H9 (cell line): ENCODE results near the gene KIF18B. TPM values are rescaled to one million over a fixed set of nuclear protein-coding genes. Genes with fewer than 3 reads are reported as not detected.

Experiments used
- DNase-seq: peaks from one replicate; pipeline ENCODE4 v3.0.0-alpha.2; 2017
- H2AFZ ChIP-seq: one replicate; pipeline ENCODE4 v1.6.1; 2013; ENCODE audit warnings: mild to moderate bottlenecking, low read length, control low read depth, moderate library complexity
- H2AK5ac ChIP-seq: 2 replicates; pipeline ENCODE4 v1.6.1; 2013; ENCODE audit warnings: low read length, control low read depth, mixed read lengths; ENCODE audit not compliant: insufficient read length
- H2BK120ac ChIP-seq: one replicate; pipeline ENCODE4 v1.6.1; 2013; ENCODE audit warnings: low read depth, mild to moderate bottlenecking, low read length, control low read depth, inconsistent platforms; ENCODE audit not compliant: poor library complexity, severe bottlenecking
- H2BK12ac ChIP-seq: 2 replicates; pipeline ENCODE4 v1.6.1; 2013; ENCODE audit warnings: low read length, control low read depth, mixed read lengths, low read depth; ENCODE audit not compliant: insufficient read length
- H2BK15ac ChIP-seq: 2 replicates; pipeline ENCODE4 v1.6.1; 2013; ENCODE audit warnings: low read depth, low read length, control low read depth
- H2BK20ac ChIP-seq: one replicate; pipeline ENCODE4 v1.6.1; 2013; ENCODE audit warnings: low read depth, mild to moderate bottlenecking, low read length, control low read depth, inconsistent platforms; ENCODE audit not compliant: poor library complexity, severe bottlenecking
- H2BK5ac ChIP-seq: 2 replicates; pipeline ENCODE4 v1.6.1; 2013; ENCODE audit warnings: low read length, control low read depth, mixed read lengths; ENCODE audit not compliant: insufficient read length
- H3K14ac ChIP-seq: 2 replicates; pipeline ENCODE4 v1.6.1; 2013; ENCODE audit warnings: low read length, control low read depth; ENCODE audit not compliant: insufficient read depth
- H3K18ac ChIP-seq: 2 replicates; pipeline ENCODE4 v1.6.1; 2013; ENCODE audit warnings: low read depth, mild to moderate bottlenecking, mixed read lengths, low read length, control low read depth; ENCODE audit not compliant: insufficient read length
- H3K23ac ChIP-seq: 2 replicates; pipeline ENCODE4 v1.6.1; 2013; ENCODE audit warnings: low read length, control low read depth, mixed read lengths, low read depth; ENCODE audit not compliant: insufficient read length
- H3K23me2 ChIP-seq: 2 replicates; pipeline ENCODE4 v1.6.1; 2013; ENCODE audit warnings: low read depth, mild to moderate bottlenecking, mixed read lengths, low read length, control low read depth; ENCODE audit not compliant: insufficient read length, poor library complexity, severe bottlenecking
- H3K27ac ChIP-seq: 2 replicates; pipeline ENCODE4 v1.5.1; 2013; ENCODE audit warnings: low read length, control low read depth, mixed read lengths, low read depth; ENCODE audit not compliant: insufficient read length
- H3K27me3 ChIP-seq: 2 replicates; pipeline ENCODE4 v1.6.1; 2013; ENCODE audit warnings: low read length, control low read depth, inconsistent platforms; ENCODE audit not compliant: insufficient read depth
- H3K4ac ChIP-seq: 2 replicates; pipeline ENCODE4 v1.6.1; 2013; ENCODE audit warnings: low read depth, mild to moderate bottlenecking, control low read depth, inconsistent platforms, low read length, moderate library complexity
- H3K4me1 ChIP-seq: 2 replicates; pipeline ENCODE4 v1.6.1; 2013; ENCODE audit warnings: low read length, control low read depth, inconsistent platforms; ENCODE audit not compliant: insufficient read depth
- H3K4me2 ChIP-seq: 2 replicates; pipeline ENCODE4 v1.6.1; 2013; ENCODE audit warnings: low read length, control low read depth, mixed read lengths; ENCODE audit not compliant: insufficient read length, insufficient read depth
- H3K56ac ChIP-seq: 2 replicates; pipeline ENCODE4 v1.6.1; 2013; ENCODE audit warnings: low read depth, mild to moderate bottlenecking, mixed read lengths, low read length, control low read depth; ENCODE audit not compliant: insufficient read length
- H3K79me1 ChIP-seq: 2 replicates; pipeline ENCODE4 v1.6.1; 2013; ENCODE audit warnings: low read depth, mild to moderate bottlenecking, moderate library complexity, low read length, control low read depth, inconsistent platforms; ENCODE audit not compliant: insufficient read depth, poor library complexity, severe bottlenecking
- H3K79me2 ChIP-seq: 2 replicates; pipeline ENCODE4 v1.6.1; 2013; ENCODE audit warnings: low read length, control low read depth, inconsistent platforms; ENCODE audit not compliant: insufficient read depth
- H3K9ac ChIP-seq: 2 replicates; pipeline ENCODE4 v1.6.1; 2013; ENCODE audit warnings: low read length, control low read depth, mixed read lengths; ENCODE audit not compliant: insufficient read length; ENCODE audit errors: extremely low read depth
- H3K9me3 ChIP-seq: one replicate; pipeline ENCODE4 v1.6.1; 2013; ENCODE audit warnings: low read depth, low read length, inconsistent platforms; ENCODE audit not compliant: control insufficient read depth
- H3T11ph ChIP-seq: one replicate; pipeline ENCODE4 v1.6.1; 2013; ENCODE audit warnings: mild to moderate bottlenecking, low read length, control low read depth, inconsistent platforms
- H4K20me1 ChIP-seq: one replicate; pipeline ENCODE4 v1.6.1; 2013; ENCODE audit not compliant: control insufficient read depth, insufficient read length, insufficient read depth
- H4K5ac ChIP-seq: 2 replicates; pipeline ENCODE4 v1.6.1; 2013; ENCODE audit warnings: low read depth, mild to moderate bottlenecking, mixed read lengths, low read length, control low read depth; ENCODE audit not compliant: insufficient read length
- H4K8ac ChIP-seq: replicated peaks from 2 replicates; pipeline ENCODE4 v1.6.1; 2013; ENCODE audit warnings: low read length, control low read depth, mixed read lengths, low read depth; ENCODE audit not compliant: insufficient read length
- H4K91ac ChIP-seq: 2 replicates; pipeline ENCODE4 v1.6.1; 2013; ENCODE audit warnings: low read depth, mild to moderate bottlenecking, moderate library complexity, mixed read lengths, low read length, control low read depth; ENCODE audit not compliant: insufficient read length
- H3K27ac Mint-ChIP-seq, 3 experiments: 2 replicates in 2 of 3; 3 replicates in 1 of 3; pipeline ENCODE4 v1.8.0; 2020 to 2021; ENCODE audit warnings: mixed read lengths in 3 of 3, mild to moderate bottlenecking in 1 of 3, moderate library complexity in 1 of 3
- H3K27me3 Mint-ChIP-seq: 2 replicates; pipeline ENCODE4 v1.8.0; 2021; ENCODE audit warnings: low read depth, mild to moderate bottlenecking, moderate library complexity, mixed read lengths
- H3K36me3 Mint-ChIP-seq, 3 experiments: 2 replicates in 2 of 3; 3 replicates in 1 of 3; pipeline ENCODE4 v1.8.0; 2020 to 2021; ENCODE audit warnings: low read depth in 3 of 3, mixed read lengths in 3 of 3; ENCODE audit not compliant: insufficient read depth in 1 of 3
- H3K4me1 Mint-ChIP-seq, 2 experiments: 2 replicates each; pipeline ENCODE4 v1.8.0; 2020; ENCODE audit warnings: mixed read lengths in 2 of 2
- H3K4me3 Mint-ChIP-seq, 2 experiments: 2 replicates in 1 of 2; 3 replicates in 1 of 2; pipeline ENCODE4 v1.8.0; 2020 to 2021; ENCODE audit warnings: mild to moderate bottlenecking in 2 of 2, mixed read lengths in 2 of 2, moderate library complexity in 1 of 2
- H3K9me3 Mint-ChIP-seq, 2 experiments: 2 replicates in 1 of 2; 3 replicates in 1 of 2; pipeline ENCODE4 v1.8.0; 2020; ENCODE audit warnings: mild to moderate bottlenecking in 2 of 2, mixed read lengths in 2 of 2, moderate library complexity in 1 of 2
- CTCF ChIP-seq: fragments of 200-600 bp; sonication (generic); conservative IDR thresholded peaks from 3 replicates; pipeline ENCODE4 v1.8.0; 2021; ENCODE audit warnings: antibody characterized with exemption, mild to moderate bottlenecking
- WGBS: extraction: QIAGEN DNeasy Blood & Tissue Kit; methylation state at CpG from one replicate; pipeline ENCODE4 v1.1.7; 2013; ENCODE audit warnings: missing lambda C conversion rate, low lambda C conversion rate, mixed read lengths; ENCODE audit not compliant: insufficient read length; ENCODE audit errors: extremely low coverage; 5-methylcytosine and 5-hydroxymethylcytosine counted together
- total RNA-seq: library from RNA; stranded (reverse); gene quantifications from 2 replicates; pipeline ENCODE4 v1.2.1, GENCODE V29; 2021

KIF18B gene
- total RNA-seq, 1 experiment from 2014 or later = 51.8 TPM

GRCh38 chr17:44922136-44922535 is 25.4 kb downstream of the KIF18B start:
- H3K36me3 Mint-ChIP-seq = peaks cover 12 to 21% (median 17%) of the 10 kb centered on the region in 3 experiments
- DNase-seq = no peak
- Histone ChIP-seq H3K23me2 (no peaks in the 10 kb centered on the region), H4K8ac (no peak overlapping the region), H3K23ac (no peak overlapping the region), H4K5ac (no peak overlapping the region), H2BK20ac (no peak overlapping the region), H3K18ac (no peak overlapping the region), H3K9me3 (no peaks in the 10 kb centered on the region), H3K9ac (no peak overlapping the region), H4K20me1 (no peaks in the 10 kb centered on the region), H2BK5ac (no peak overlapping the region), H3K27ac (no peak overlapping the region), H3K79me2 (no peaks in the 10 kb centered on the region), H2BK15ac (no peak overlapping the region), H3K14ac (no peak overlapping the region), H3K4ac (no peak overlapping the region), H3K56ac (no peak overlapping the region), H3K27me3 (0 out of 2 replicates have a peak, but pooled peaks cover 2% of the 10 kb centered on the region), H3T11ph (no peak overlapping the region), H2AK5ac (no peak overlapping the region), H2BK120ac (no peak overlapping the region), H2AFZ (no peak overlapping the region), H3K4me1 (peaks cover 7% of the 10 kb centered on the region; the same call in 1 of the 2 replicates), H2BK12ac (no peak overlapping the region), H4K91ac (no peak overlapping the region), H3K4me2 (no peak overlapping the region), H3K79me1 (no peaks in the 10 kb centered on the region)
- H3K27me3 Mint-ChIP-seq = peaks cover 19% of the 10 kb centered on the region
- TF ChIP-seq CTCF = no peak
- no CpG with 5 or more reads among the region's 6 CpGs for WGBS
- no peak overlapping the region for H3K27ac Mint-ChIP-seq
- peaks cover 17 to 32% of the 10 kb centered on the region in 2 experiments for H3K4me1 Mint-ChIP-seq
- no peak overlapping the region for H3K4me3 Mint-ChIP-seq
- H3K9me3 Mint-ChIP-seq = no peaks in the 10 kb centered on the region
